Endometrial microvascular endothelial cells (primary cell): ENCODE data around the gene MTO1. TPM values are rescaled to one million over a fixed set of nuclear protein-coding genes. Genes with fewer than 3 reads are reported as not detected.
"Not testable (repeated sequence)": the region's sequence is repeated elsewhere in the genome, so short reads cannot be mapped to it uniquely, and the experiment has no call there.

ENCODE experiments used
- in situ Hi-C: cut with HindIII; loops from 2 replicates; pipeline ENCODE4 v1.10.0; 2017; ENCODE audit warnings: low sequenced_read_pairs, low pct_unique_long_range_greater_than_20kb; ENCODE audit errors: inconsistent ontology term
- total RNA-seq: library from RNA; depleted of rRNA; stranded (reverse); fragments of >200 nt; gene quantifications from one replicate; pipeline ENCODE4 v1.2.3, GENCODE V29; 2015; ENCODE audit errors: inconsistent ontology term

The MTO1 gene
- total RNA-seq, 1 donor from 2014 or later, result 42.9 TPM

- in situ Hi-C loops, result no loop called here
These were observed 59.9 kb downstream of the MTO1 start for GRCh38 chr6:73521351-73521985.

GRCh38 chr6:73523434-73524123 is 62.0 kb downstream of the MTO1 start:
- in situ Hi-C loops, result no loop called here

- in situ Hi-C loops, result no loop called here
These were observed 64.2 kb downstream of the MTO1 start for GRCh38 chr6:73525546-73526330.

- in situ Hi-C loops, result no loop called here
These were observed 67.4 kb downstream of the MTO1 start for GRCh38 chr6:73528897-73529296.

- in situ Hi-C loops, result no loop called here
These were observed 70.8 kb downstream of the MTO1 start for GRCh38 chr6:73532293-73532692.

- in situ Hi-C loops, result no loop called here
These were observed 73.1 kb downstream of the MTO1 start for GRCh38 chr6:73534628-73535027.

GRCh38 chr6:73537677-73538076 is 76.1 kb downstream of the MTO1 start:
- in situ Hi-C loops, result no loop called here

GRCh38 chr6:73538116-73538779 is 76.7 kb downstream of the MTO1 start:
- in situ Hi-C loops, result no loop called here

GRCh38 chr6:73542481-73542880 is 80.9 kb downstream of the MTO1 start:
- in situ Hi-C loops, result not testable (repeated sequence)

GRCh38 chr6:73542891-73543290 is 81.4 kb downstream of the MTO1 start:
- in situ Hi-C loops, result no loop called here

GRCh38 chr6:73547036-73547435 is 85.5 kb downstream of the MTO1 start:
- in situ Hi-C loops, result no loop called here

GRCh38 chr6:73548458-73549446 is 87.2 kb downstream of the MTO1 start:
- in situ Hi-C loops, result no loop called here

- in situ Hi-C loops, result not testable (repeated sequence)
These were observed 89.6 kb downstream of the MTO1 start for GRCh38 chr6:73551115-73551514.

- in situ Hi-C loops, result not testable (repeated sequence)
These were observed 93.9 kb downstream of the MTO1 start for GRCh38 chr6:73555380-73555949.

GRCh38 chr6:73556836-73557235 is 95.3 kb downstream of the MTO1 start:
- in situ Hi-C loops, result no loop called here
